Activated CD4-positive, alpha-beta T cell treated with anti-CD3 and anti-CD28 coated beads, Interleukin-2, amount 50 U/mL, for 48 hours (primary cell): ENCODE data around the gene PRPF18.
"Not testable (repeated sequence)": the region's sequence is repeated elsewhere in the genome, so short reads cannot be mapped to it uniquely, and the experiment has no call there.

Source experiments
- DNase-seq, 2 experiments: peaks; one replicate each; pipeline ENCODE4 v3.0.0-alpha.2; 2020

Gene PRPF18

GRCh38 chr10:13586676-13587355 lies at the start of gene PRPF18:
Gene PRPF18, plus strand, starts transcription at chr10:13586965. Its CDS starts 122 bp downstream, at chr10:13587087.
- peak; percentile 94 to 95 for DNase-seq

GRCh38 chr10:13537985-13538384 lies 48.8 kb upstream of the PRPF18 start:
- not testable (repeated sequence) for DNase-seq

- no peak for DNase-seq
These were observed 44.2 kb upstream of the PRPF18 start for GRCh38 chr10:13542533-13542932.

GRCh38 chr10:13550802-13551201 lies 36.0 kb upstream of the PRPF18 start:
- DNase-seq: no peak

- no peak for DNase-seq
These were observed 30.8 kb upstream of the PRPF18 start for GRCh38 chr10:13555884-13556510.

GRCh38 chr10:13559124-13559700 lies 27.6 kb upstream of the PRPF18 start:
- DNase-seq: no peak

GRCh38 chr10:13560597-13560996 lies 26.2 kb upstream of the PRPF18 start:
- no peak for DNase-seq

- no peak for DNase-seq
These were observed 23.0 kb upstream of the PRPF18 start for GRCh38 chr10:13563481-13564445.

GRCh38 chr10:13564576-13564975 lies 22.2 kb upstream of the PRPF18 start:
- no peak for DNase-seq

- no peak for DNase-seq
These were observed 19.7 kb upstream of the PRPF18 start for GRCh38 chr10:13567030-13567429.

- DNase-seq: no peak
These were observed 15.2 kb upstream of the PRPF18 start for GRCh38 chr10:13571541-13571940.

- no peak for DNase-seq
These were observed 12.8 kb upstream of the PRPF18 start for GRCh38 chr10:13573960-13574359.

- no peak for DNase-seq
These were observed 1.5 kb upstream of the PRPF18 start for GRCh38 chr10:13585195-13585751.

- DNase-seq: no peak
These were observed 822 bp upstream of the PRPF18 start for GRCh38 chr10:13585943-13586342.

GRCh38 chr10:13587391-13587790 lies 626 bp downstream of the PRPF18 start:
- peak in 1 of 2 experiments; percentile 5 for DNase-seq

- DNase-seq: no peak
These were observed 2.6 kb downstream of the PRPF18 start for GRCh38 chr10:13589316-13589715.

- no peak for DNase-seq
These were observed 4.1 kb downstream of the PRPF18 start for GRCh38 chr10:13590886-13591285.

GRCh38 chr10:13592306-13592705 lies 5.5 kb downstream of the PRPF18 start:
- no peak for DNase-seq

GRCh38 chr10:13593535-13593934 lies 6.8 kb downstream of the PRPF18 start:
- DNase-seq: no peak

GRCh38 chr10:13594641-13595040 lies 7.9 kb downstream of the PRPF18 start:
- DNase-seq: no peak

GRCh38 chr10:13597909-13598308 lies 11.1 kb downstream of the PRPF18 start:
- DNase-seq: no peak

- no peak for DNase-seq
These were observed 17.7 kb downstream of the PRPF18 start for GRCh38 chr10:13604357-13605040.
